GM21390 (cell line): ENCODE results near the gene IL1RN.
"Not testable (repeated sequence)": the region's sequence is repeated elsewhere in the genome, so short reads cannot be mapped to it uniquely, and the experiment has no call there.

Experiments
- ATAC-seq: cut with Tn5 transposase; IDR thresholded peaks from one replicate; pipeline ENCODE4 v1.9.1; 2021; ENCODE audit not compliant: unreplicated experiment

IL1RN gene, protein sequence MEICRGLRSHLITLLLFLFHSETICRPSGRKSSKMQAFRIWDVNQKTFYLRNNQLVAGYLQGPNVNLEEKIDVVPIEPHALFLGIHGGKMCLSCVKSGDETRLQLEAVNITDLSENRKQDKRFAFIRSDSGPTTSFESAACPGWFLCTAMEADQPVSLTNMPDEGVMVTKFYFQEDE

DNA sequence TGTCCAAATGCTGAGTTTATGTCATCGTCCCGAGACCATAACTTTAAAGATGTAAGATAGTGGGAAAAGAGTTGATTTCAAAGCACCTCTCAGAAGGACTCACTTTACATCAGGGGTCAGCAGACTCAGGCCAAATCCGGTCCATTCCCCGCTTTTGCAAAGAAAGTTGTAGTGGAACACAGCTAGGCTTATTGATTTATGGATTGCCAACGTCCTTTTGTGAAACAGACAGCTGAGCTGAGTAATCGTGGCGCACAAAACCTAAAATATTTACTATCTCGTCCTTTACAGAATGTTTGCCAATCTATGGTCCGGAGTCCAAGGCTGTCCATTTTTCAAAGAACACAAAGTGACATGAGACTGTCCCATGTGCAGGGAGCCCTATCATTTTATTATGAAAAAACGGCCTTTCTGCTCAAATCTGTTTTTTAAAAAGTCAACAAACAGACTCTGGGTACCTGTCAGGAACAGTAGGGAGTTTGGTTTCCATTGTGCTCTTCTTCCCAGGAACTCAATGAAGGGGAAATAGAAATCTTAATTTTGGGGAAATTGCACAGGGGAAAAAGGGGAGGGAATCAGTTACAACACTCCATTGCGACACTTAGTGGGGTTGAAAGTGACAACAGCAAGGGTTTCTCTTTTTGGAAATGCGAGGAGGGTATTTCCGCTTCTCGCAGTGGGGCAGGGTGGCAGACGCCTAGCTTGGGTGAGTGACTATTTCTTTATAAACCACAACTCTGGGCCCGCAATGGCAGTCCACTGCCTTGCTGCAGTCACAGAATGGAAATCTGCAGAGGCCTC is at the start of gene IL1RN:
Gene IL1RN (plus strand): TSS at position 754 of the 801 bp plus-strand sequence. CDS start 27 bp downstream, at position 781.
- no peak for ATAC-seq

DNA sequence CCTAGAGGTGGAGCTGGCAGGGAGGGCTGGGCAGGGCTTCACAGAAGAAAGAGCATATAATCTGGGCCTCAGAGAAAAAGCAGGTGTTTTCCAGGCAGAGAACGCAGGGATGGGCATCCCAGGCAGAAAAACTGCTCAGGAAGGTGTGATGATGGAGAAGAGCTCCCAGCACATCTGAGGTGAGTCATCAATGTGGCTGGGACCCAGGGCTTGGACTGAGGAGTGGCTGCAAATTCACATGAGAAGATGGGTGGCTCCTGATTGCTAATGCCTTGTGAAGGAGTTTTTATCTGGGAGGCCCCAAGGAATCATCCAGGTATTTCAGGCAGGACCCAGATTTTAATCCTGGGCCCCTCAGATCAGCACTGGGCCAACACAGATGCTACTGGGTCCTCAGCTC is 49.5 kb upstream of the IL1RN start:
- ATAC-seq = no peak

DNA sequence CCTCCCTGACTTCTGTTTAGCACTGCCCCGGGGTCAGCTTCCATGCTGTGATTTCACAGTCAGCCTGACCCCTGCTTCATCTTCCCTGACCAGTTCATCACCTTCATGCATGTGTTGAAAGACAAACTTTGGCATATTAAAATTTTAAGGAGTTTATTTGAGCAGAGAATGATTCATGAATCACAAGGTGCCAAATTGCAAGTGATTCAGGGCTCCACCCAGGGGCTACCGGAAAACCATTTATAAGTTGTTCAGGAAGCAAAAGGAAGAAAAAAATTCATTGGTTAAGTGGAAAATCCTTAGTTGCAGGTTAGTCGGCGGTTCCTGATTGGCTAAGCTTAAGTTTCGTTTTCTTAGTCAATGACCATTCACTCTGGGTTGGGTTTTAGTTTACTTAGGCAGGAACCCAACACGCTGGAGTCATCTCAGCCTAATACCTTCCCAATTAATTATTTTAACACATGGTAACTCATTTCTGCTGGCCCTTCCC is 49.0 kb upstream of the IL1RN start:
- no peak for ATAC-seq

DNA sequence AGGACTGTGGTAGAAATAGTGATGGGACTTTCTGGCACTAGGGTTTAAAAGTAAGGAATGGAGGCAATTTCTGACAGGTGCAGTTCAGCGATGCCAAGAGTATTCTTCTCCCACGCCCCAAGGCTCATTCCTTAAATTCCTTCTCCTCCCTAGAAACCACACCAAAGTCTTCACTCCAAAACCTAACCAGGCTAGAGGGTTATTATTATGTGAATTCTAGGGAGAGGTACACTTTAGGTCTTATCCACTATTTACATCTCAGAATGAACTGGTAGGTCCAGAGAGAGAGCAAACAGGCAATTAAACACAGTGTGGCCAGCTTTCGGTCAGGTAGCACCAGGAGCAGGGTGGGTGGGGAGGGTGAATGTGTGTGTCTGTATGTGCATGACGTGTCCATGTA is 48.3 kb upstream of the IL1RN start:
- ATAC-seq = no peak

DNA sequence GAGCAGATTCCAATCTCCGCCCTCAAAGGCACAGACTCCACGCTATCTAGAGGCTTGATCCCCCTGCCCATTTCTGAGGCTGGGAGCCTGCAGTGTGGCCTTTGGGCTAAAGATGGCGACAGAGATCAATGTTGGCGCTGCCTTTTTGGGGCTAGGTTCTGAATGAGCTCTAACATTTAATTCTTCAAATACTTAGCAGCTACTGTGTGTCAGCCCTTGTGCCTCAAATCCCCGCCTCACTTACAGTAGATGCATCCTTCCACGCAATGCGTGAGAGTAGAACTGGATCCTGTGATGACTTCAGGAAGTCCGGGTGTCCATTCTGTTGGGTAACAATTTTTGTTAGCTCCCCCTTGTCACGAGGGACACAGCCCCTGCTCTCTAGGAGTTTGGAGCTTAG is 47.3 kb upstream of the IL1RN start:
- ATAC-seq = no peak

DNA sequence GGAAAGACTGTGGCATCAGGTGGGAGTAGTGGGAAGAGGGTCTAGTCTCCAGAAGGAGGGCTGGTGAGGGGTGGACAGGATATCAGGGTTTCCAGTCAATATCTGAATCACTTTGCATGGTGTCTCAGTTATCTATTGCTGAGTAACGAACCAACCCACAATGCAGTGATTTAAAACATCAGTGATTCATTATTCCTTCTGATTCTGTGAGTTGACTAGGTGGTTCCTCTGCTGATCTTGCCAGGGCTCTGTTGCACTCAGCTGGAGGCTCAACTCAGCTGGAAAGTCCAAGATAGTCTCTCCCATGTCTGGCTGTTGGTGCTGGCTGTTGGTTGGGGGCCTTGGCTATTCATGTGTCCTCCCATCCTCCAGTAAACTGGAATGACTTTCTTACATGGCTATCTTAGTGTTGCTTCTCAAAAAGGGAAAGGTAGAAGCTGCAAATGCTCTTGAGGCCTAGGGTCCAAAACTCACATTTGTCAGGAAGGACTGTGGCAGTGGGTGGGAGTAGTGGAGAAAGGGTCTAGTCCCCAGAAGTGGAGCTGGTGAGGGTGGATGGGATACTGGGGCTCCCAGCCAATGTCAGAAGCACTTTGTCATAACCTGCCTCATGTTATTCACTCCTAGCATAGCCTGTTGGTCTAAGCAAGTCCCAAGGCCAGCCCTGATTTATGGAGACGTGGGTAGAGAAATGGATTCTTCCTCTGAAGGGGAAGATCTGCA is 45.7 kb upstream of the IL1RN start:
- ATAC-seq = no peak

DNA sequence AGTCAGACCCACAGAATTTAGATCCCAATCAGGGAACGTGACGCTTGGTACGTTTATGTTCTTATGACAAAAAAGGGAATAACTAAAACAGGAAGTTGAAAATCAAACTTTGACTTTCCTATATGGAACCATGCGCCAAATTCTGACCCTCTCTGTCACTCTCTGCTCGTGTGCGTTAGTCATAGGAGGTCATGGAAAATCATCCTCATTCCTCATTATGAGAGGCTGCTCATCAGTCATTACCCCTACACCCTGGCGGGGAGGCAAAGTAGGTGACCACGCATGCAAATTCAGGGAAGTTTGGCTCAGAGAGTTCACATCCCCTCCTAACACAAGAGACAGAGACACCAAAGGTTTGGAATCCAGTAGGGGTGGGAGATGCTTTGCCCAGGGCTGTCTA is 44.1 kb upstream of the IL1RN start:
- no peak for ATAC-seq

DNA sequence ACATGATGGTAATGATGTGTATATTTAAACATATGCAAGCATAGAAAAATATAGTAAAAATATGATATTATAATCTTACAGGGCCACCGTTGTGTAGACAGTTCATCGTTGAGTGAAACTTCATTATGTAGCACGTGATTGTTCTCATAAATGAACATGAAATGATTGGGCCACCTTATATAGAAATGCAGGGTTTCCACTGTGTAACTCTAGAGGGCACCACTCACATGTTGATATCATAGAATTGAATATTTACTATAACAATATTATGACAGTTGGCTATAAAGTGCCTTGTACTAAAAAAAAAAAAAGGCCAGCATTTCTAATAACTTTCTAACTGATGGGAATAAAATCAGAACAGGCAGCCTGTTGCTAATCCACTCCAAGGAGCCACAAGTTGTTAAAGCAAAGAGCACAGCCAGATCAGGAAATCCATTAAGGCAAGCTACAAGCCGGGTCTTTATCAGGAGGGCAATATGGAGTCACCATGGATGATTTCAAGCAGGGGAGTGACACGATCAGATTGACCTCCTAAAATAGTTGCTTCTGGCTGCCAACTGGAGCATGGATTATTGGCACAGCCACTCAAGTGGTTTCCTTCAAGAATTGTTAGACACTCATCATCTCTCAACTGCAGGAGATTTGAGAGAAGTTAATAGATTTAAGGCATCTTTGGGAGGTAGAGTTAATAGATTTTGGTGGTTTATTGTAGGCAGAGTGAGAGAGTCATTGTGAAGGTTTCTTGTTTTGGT is 43.0 kb upstream of the IL1RN start:
- no peak for ATAC-seq

DNA sequence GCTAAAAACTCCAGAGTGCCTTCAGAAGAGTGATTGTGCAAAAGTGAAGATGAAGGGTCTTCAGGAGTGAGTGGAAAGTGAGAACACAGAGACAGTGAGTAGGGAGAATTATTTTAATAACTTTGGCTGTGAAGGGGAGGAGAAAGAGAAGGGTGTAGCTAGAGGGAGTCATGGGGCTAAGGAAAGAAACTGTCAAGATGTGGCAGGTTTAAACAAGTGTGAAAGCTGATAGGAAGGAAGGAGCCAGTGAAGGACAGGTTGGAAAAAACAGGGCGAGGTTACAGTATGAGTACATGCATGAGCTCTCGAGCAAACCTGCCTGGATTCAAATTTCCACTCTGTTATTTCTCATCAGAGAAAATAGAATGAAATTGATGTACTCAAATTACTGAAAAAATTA is 41.9 kb upstream of the IL1RN start:
- no peak for ATAC-seq

DNA sequence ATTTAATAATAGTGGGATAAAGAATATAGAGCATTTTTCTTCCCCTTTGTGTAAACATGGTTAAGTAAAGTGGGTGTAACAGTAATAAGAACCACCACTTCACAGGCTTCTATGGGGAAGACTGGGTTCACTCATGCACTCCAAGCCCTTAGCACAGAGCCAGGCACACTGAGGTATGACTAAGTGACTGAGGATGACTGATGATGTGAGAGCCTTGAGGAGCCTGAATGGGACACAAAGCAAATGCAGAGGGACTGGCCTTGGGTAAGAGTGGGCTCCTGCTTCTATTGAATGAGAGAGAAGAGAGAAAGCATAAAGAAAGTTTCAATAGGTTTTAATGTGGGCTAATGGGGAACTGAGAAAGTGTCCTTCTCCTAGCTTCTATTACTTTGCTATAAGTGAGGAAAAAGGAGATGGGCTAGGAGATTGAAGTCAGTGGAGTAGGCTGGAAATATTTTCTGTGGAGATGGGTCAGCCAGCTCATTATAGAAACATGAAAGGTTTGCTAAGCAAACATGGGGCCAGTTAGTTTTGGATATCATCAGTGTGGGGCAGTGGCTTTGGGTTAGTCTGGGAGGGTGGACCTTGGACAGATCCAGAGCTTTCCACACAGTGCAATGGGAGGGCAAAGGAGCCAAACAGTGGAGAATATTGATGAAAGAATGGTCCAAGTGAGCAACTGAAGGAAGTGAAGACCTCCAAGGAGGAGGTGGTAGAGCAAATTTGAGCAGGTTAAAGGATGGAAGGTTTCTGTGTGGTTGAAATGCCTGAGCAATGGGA is 39.0 kb upstream of the IL1RN start:
- ATAC-seq = no peak

DNA sequence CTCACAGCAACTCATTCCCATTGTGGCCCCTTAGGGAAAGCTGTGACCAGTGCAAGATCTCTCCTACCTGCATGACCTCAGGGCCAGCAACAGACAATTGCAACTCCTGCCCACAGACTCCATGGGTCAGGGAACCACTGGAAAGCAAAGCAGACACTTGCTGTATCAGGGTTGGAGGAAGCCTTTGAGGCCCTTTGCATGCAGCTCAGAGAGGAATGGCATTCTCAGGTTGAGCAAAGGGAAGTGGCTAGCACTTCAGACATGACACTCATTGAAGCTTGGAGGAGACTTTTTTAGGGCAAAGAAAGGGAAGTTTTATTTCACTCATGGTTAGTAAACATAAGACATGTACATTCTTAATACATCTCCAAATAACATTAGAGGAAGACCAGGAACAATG is 37.5 kb upstream of the IL1RN start:
- no peak for ATAC-seq

DNA sequence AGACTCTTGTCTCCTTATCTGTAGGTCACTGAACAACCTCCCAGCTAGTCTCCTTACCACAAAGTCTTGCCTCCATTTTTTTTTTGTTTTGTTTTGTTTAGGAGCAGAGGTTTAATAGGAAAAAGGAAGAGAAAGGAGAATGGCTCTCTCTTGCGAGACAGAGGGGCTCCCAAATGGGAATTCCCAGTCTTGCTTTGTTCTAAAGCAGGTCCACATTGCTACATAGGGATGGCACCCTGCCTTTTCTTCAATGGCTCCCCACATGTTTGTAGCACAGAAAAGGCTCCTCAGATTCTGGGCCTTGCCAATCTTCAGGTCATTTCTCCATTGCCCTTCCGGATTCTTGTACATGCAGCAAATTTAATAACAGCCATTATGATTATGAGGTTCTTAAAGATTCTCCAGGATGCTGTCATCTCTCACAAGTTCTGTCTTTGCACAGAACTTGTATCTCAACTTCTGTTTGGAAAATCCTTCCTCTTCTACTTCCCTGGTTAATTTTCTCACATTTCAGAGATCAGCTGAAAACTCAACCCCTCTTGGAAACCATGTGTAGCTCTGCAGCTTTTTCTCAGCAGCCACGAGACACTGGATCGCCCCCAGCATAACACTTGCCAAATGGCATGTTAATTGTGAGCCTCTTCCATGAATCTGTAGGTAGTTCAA is 36.0 kb upstream of the IL1RN start:
- no peak for ATAC-seq

DNA sequence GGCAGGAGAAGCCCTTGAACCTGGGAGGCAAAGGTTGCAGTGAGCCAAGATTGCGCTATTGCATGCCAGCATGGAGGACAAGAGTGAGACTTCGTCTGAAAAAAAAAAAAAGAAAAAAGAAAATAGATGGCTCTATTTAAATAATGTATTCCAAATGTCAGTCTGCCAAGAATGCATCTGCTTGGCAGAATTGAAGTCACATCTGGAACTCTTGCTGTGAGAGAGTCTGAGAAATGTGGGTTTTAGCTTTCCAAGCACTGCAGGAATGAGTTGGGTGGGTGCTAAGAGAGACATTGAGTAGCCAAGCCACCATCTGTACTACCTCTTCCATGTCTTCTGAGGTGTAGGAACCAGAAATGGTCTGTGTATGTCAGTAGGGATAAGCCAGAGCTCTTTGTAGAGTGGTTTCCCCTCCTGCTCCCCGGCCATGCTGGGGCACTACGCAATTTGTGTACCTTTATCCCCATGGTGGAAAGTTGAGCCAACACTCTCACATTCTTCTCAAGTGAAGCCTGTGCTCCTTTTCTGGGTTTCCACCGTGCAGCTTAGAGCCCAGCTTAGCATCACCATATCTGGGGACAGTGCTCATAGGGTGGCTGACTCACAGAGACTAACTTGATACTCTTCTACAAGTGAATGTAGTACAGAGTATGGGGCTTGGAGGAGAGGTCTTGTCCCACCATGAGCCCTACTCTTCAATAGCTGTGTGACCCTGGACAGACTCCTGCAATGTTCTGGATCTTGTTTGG is 34.4 kb upstream of the IL1RN start:
- ATAC-seq = no peak

DNA sequence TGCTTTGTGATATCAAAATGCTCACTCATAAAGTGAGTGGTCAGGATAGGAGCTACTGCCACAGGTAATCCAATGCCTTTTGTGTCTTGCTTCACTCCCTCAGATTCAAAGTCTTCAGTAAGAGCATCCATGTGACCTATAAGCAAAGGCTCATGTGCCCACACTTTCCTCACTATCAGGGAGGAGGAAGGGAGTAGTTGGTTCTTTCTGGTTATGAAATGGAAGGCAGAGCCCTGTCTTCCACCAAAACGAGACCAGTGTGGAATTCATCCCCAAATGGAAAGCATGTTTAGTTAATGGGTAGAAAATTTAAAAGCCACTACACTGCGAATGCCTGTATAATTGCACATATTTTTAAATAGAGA is 33.8 kb upstream of the IL1RN start:
- no peak for ATAC-seq

DNA sequence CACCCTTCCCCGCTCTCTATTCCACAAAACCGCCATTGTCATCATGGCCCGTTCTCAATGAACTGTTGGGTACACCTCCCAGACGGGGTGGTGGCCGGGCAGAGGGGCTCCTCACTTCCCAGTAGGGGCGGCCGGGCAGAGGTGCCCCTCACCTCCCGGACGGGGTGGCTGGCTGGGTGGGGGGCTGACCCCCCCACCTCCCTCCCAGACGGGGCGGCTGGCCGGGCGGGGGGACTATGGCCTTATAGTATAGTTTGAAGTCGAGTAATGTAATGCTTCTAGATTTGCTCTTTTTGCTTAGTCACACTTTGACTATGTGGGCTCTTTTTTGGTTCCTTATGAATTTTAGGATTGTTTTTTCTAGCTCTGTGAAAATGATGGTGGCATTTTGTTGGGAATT is 31.1 kb upstream of the IL1RN start:
- not testable (repeated sequence) for ATAC-seq

DNA sequence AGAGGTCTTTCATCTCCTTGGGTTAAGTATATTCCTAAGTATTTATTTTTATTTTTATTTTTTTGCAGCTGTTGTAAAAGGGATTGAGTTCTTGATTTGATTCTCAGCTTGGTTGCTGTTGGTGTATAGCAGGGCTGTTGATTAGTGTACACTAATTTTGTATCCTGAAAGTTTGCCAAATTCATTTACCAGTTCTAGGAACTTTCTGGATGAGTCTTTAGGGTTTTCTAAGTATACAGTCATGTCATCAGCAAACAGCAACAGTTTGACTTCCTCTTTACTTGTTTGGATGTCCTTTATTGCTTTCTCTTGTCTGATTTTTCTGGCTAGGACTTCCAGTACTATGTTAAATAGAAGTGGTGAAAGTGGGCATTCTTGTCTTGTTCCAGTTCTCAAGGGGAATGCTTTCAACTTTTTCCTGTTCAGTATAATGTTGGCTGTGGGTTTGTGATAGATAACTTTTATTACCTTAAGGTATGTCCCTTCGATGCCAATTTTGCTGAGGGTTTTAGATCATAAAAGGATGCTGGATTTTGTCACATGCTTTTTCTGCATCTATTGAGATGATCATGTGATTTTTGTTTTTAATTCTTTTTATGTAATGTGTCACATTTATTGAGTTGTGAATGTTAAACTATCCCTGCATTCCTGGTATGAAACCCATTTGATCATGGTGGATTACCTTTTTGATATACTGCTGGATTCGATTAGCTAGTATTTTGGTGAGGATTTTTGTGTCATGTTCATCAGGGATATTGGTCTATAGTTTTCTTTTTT is 30.4 kb upstream of the IL1RN start:
- ATAC-seq = not testable (repeated sequence)

DNA sequence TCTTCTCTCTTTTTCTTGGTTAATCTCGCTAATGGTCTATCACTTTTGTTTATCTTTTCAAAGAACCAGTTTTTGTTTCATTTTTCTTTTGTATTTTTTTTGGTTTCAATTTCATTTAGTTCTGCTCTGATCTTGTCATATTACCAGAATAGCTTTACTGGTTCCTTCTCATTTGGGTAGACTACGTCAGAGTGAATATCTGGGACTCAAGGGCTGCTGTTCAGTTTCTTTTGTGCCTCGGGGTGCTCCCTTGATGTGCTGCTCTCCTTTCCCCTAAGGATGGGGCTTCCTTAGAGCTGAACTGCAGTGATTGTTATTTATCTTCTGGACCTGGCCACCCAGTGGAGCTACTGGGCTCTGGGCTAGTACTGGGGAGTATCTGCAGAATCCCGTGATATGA is 29.4 kb upstream of the IL1RN start:
- peak; percentile 63 for ATAC-seq

DNA sequence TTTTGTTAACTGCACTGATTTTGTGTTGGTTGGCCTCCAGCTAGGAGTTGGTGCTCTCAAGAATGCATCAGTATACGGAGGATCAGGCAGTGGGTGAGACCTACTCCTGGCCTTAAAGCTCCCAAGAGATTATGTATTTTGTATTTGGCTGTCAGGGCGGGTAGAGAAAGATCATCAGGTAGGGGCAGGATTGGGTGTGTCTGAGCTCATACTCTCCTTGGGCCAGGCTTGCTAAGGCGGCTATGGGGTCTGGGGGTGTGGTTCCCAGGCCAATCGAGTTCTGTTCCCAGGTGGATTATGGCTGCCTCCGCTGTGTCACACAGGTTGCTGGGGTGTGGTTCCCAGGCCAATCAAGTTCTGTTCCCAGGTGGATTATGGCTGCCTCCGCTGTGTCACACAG is 28.9 kb upstream of the IL1RN start:
- ATAC-seq = no peak

DNA sequence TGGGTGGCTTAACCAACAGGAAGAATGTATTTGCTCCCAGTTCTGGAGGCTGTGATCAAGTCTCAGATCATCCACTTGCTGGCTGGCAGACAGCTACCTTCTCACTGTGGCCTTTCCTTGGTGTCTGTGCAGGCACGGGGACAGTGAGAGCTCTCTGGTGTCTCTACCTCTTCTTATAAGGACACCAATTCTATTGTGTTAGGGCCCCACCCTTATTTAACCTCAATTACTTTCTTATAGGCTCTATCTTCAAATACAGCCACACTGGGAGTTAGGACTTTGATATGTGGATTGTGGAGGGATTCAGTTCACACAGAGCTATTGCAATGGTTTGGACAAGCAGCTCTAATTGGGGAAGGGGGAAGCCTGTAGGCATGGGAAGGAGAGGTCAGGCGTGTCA is 25.3 kb upstream of the IL1RN start:
- ATAC-seq = no peak
